Ascending aorta (tissue), 2 donors: ENCODE measurements around the gene PAK4. TPM values are rescaled to one million over a fixed set of nuclear protein-coding genes. Genes with fewer than 3 reads are reported as not detected.
A peak's percentile ranks its signal among the peaks of the same experiment; 100 is the strongest.

Experiments
- DNase-seq, 2 donors: peaks; one replicate each; pipeline ENCODE4 v3.0.0-alpha.2; 2019; ENCODE audit warnings: low spot score in 2 of 2
- H3K27ac ChIP-seq, 2 donors: fragments of 200-600 bp; sonication (generic); one replicate each; pipeline ENCODE4 v1.5.1; 2016 to 2017; ENCODE audit warnings: mild to moderate bottlenecking in 1 of 2
- H3K27me3 ChIP-seq: fragments of 200-600 bp; sonication (generic); one replicate; pipeline ENCODE4 v1.5.1; 2017
- H3K36me3 ChIP-seq, 2 donors: fragments of 200-600 bp; sonication (generic); one replicate each; pipeline ENCODE4 v1.5.1; 2016
- H3K4me1 ChIP-seq, 2 donors: fragments of 200-600 bp; sonication (generic); one replicate each; pipeline ENCODE4 v1.5.1; 2016 to 2017; ENCODE audit warnings: mild to moderate bottlenecking in 1 of 2
- H3K4me3 ChIP-seq, 2 donors: fragments of 200-600 bp; sonication (generic); one replicate each; pipeline ENCODE4 v1.5.1; 2016 to 2017; ENCODE audit warnings: mild to moderate bottlenecking in 1 of 2
- H3K9me3 ChIP-seq, 2 donors: fragments of 200-600 bp; sonication (generic); one replicate each; pipeline ENCODE4 v1.5.1; 2016
- intact Hi-C: fragments of 100-400 bp; cut with DNase I; formaldehyde crosslinking; loops from one replicate; pipeline ENCODE4 v1.15.1; 2023
- total RNA-seq: library from RNA; depleted of rRNA; stranded (reverse); fragments of >200 nt; gene quantifications from one replicate; pipeline ENCODE4 v1.1.0, GENCODE V29; 2016
- TF ChIP-seq, protein P1 (sequence below), 3 experiments: fragments of 200-600 bp in 2 of 3; fragments of 450-650 bp in 1 of 3; sonication (generic) in 2 of 3; IDR thresholded peaks; one replicate each; pipeline ENCODE4 v1.5.1; 2016 to 2019; ENCODE audit warnings: antibody characterized with exemption in 3 of 3, mild to moderate bottlenecking in 1 of 3, moderate library complexity in 1 of 3

Gene PAK4
- total RNA-seq, 1 donor from 2014 or later, result 27.4 TPM

DNA sequence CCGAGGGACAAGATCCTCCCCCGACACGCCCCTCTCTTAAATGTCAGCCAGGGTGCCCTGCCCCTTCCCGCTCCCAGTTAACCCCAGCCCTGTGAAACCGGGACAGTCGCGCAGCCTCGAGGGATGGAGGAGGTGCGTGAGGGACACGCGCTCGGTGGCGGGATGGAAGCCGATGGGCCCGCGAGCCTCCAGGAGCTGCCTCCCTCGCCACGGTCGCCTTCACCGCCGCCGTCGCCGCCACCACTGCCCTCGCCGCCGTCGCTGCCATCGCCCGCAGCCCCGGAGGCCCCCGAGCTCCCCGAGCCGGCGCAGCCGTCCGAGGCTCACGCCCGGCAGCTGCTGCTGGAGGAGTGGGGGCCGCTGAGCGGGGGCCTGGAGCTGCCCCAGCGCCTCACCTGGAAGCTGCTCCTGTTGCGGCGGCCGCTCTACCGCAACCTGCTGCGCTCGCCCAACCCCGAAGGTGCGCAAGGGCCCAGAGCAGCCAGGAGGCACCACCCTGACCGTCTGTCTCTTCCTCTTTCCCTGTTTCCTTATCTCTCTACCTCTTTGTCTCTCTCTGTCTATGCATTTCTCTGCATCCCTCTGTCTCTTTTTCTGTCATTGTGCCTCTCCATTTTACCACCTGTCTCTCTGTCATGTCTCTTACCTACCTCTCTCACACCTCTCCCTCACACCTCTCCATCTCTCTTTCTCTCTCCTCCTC lies 71.4 kb downstream of the PAK4 start, which contains the start of gene NCCRP1:
Gene NCCRP1 (plus strand): TSS at position 105 of the 703 bp plus-strand sequence. CDS start 19 bp downstream, at position 124.
- Histone ChIP-seq H3K9me3 (no peaks in the 10 kb centered on the region), H3K27ac (no peak within 1 kb of the TSS), H3K4me1 (no peaks in the 10 kb centered on the region), H3K4me3 (peak within 1 kb of the TSS in 1 of 2 donors; percentile 39), H3K27me3 (peaks cover 13% of the 10 kb centered on the region), H3K36me3 (no peaks in the 10 kb centered on the region)
- TF ChIP-seq, protein P1, sequence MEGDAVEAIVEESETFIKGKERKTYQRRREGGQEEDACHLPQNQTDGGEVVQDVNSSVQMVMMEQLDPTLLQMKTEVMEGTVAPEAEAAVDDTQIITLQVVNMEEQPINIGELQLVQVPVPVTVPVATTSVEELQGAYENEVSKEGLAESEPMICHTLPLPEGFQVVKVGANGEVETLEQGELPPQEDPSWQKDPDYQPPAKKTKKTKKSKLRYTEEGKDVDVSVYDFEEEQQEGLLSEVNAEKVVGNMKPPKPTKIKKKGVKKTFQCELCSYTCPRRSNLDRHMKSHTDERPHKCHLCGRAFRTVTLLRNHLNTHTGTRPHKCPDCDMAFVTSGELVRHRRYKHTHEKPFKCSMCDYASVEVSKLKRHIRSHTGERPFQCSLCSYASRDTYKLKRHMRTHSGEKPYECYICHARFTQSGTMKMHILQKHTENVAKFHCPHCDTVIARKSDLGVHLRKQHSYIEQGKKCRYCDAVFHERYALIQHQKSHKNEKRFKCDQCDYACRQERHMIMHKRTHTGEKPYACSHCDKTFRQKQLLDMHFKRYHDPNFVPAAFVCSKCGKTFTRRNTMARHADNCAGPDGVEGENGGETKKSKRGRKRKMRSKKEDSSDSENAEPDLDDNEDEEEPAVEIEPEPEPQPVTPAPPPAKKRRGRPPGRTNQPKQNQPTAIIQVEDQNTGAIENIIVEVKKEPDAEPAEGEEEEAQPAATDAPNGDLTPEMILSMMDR (IDR thresholded peaks at IDR 0.05), result no peak
- no peak for DNase-seq
- intact Hi-C loops, result no loop called here

DNA sequence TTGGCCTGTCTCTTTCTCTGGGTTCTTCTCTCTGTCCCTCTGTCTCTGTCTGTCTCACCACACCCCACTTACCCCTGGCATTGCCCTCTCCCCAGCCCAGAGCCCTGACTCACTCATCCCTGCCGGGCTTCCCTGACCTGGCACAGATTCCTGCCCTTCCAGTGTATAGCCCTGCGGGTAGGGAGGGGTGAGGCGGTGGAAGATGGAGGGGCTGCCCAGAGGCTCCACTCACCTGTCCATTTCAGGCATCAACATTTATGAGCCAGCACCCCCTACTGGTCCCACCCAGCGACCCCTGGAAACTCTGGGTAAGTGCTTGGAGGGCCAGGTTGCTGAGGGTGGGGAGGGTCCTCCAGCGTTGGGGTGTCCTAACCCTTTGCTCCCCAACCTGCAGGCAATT lies 72.2 kb downstream of the PAK4 start:
- H3K4me3 ChIP-seq, result no peak overlapping the region
- H3K4me1 ChIP-seq, result no peaks in the 10 kb centered on the region
- no peaks in the 10 kb centered on the region for H3K9me3 ChIP-seq
- peaks cover 13% of the 10 kb centered on the region for H3K27me3 ChIP-seq
- intact Hi-C loops, result no loop called here
- TF ChIP-seq, protein P1 (IDR thresholded peaks at IDR 0.05), result no peak
- no peak for DNase-seq
- H3K27ac ChIP-seq, result no peak overlapping the region
- H3K36me3 ChIP-seq, result no peaks in the 10 kb centered on the region

DNA sequence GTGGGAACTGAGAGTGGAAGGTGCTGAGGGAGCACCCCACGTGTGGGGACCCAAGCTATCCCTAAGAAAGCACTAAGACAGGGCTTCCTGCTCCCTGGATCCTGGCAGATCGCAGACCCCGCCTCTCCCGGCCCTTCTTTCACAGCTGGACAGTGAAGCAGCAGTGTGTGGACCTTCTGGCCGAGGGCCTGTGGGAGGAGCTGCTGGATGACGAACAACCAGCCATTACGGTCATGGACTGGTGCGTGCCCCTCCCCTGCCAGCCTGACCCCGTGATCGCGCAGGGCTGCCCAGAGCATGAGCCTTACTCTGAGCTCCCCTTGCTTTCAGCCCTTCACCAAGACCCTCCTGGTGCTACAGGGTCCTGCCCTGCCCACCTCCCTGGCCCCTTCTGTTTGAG lies 73.4 kb downstream of the PAK4 start:
- TF ChIP-seq, protein P1 (IDR thresholded peaks at IDR 0.05), result no peak
- no peak overlapping the region for H3K27ac ChIP-seq
- no peak overlapping the region for H3K4me3 ChIP-seq
- H3K36me3 ChIP-seq, result no peaks in the 10 kb centered on the region
- H3K9me3 ChIP-seq, result no peaks in the 10 kb centered on the region
- intact Hi-C loops, result no loop called here
- peaks cover 21% of the 10 kb centered on the region for H3K27me3 ChIP-seq
- no peak for DNase-seq
- H3K4me1 ChIP-seq, result no peaks in the 10 kb centered on the region

DNA sequence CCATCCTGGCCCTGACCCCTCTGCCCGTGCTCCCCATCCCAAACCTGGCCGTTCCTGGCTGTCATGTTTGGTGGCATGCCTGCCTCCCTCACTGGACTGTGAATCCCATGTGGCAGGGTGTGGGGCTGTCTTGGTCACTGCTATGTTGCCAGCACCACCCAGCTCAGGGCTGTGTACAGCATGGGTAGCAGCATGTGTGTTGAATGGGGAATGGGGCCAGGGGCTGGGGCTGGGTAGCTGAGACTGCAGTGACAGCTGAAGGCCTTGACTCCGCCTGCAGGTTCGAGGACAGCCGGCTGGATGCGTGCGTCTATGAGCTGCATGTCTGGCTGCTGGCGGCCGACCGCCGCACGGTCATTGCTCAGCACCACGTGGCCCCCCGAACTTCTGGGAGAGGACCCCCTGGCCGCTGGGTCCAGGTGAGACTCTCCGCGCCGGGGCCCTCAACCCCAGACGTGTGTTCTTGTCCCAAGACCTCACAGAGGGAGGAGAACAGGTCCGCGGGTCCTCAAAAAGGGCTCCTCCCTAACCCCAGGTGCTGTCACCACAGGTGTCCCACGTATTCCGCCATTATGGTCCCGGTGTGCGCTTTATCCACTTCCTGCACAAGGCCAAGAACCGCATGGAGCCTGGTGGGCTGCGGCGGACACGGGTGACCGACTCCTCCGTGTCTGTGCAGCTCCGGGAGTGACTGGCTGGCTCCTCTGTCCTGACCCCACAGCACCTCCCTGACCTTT lies 74.6 kb downstream of the PAK4 start:
- intact Hi-C loops, result no loop called here
- H3K27ac ChIP-seq, result no peak overlapping the region
- H3K4me1 ChIP-seq, result no peaks in the 10 kb centered on the region
- peaks cover 22% of the 10 kb centered on the region for H3K27me3 ChIP-seq
- no peak overlapping the region for H3K4me3 ChIP-seq
- H3K9me3 ChIP-seq, result no peaks in the 10 kb centered on the region
- TF ChIP-seq, protein P1 (IDR thresholded peaks at IDR 0.05), result no peak
- no peak for DNase-seq
- no peaks in the 10 kb centered on the region for H3K36me3 ChIP-seq

DNA sequence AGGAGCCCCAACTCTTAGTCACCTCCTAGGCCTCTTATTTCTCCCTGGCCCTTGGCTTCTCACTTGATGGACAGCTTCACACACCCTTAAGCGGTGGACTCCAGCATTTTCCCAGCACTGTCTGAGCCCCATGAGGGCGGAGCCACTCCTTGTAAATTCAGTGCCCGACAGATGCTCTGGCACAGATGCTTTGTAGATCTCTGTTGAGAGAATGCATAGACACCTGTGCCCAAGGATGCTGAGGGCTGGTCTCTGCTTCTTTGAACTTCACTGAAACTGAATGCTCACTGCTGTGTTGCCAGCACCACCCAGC lies 75.2 kb downstream of the PAK4 start:
- H3K27ac ChIP-seq, result no peak overlapping the region
- no peak overlapping the region for H3K4me3 ChIP-seq
- H3K4me1 ChIP-seq, result no peaks in the 10 kb centered on the region
- DNase-seq, result no peak
- TF ChIP-seq, protein P1 (IDR thresholded peaks at IDR 0.05), result no peak
- H3K9me3 ChIP-seq, result no peaks in the 10 kb centered on the region
- no peaks in the 10 kb centered on the region for H3K36me3 ChIP-seq
- intact Hi-C loops, result no loop called here
- peaks cover 22% of the 10 kb centered on the region for H3K27me3 ChIP-seq
